ENCODE data around the gene BTNL3. TPM values are rescaled to one million over a fixed set of nuclear protein-coding genes. Genes with fewer than 3 reads are reported as not detected.
"Not testable (repeated sequence)": the region's sequence is repeated elsewhere in the genome, so short reads cannot be mapped to it uniquely, and the experiment has no call there.

Gene BTNL3
- not detected for total RNA-seq

DNA sequence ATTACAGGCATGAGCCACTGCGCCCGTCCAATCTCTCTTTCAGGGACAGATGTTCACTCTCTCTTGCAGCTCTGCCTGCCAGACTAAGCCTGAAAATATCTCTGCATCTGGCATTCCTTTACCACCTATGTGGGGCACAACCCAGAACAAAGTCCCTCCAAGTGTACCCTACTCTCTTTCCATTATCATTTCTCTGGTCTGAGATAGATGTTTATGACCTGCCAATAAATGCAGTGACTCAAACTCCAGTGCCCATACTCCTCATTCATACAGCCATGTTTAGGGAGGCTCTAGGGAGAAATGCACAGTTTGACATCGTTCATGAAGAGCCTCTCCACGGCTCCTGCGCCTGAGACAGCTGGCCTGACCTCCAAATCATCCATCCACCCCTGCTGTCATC, at the start of gene BTNL3:
TSS of gene BTNL3 (plus strand) at position 255 of the 400 bp plus-strand sequence. CDS start 183 bp downstream, outside the sequence.
- ATAC-seq, result no peak

DNA sequence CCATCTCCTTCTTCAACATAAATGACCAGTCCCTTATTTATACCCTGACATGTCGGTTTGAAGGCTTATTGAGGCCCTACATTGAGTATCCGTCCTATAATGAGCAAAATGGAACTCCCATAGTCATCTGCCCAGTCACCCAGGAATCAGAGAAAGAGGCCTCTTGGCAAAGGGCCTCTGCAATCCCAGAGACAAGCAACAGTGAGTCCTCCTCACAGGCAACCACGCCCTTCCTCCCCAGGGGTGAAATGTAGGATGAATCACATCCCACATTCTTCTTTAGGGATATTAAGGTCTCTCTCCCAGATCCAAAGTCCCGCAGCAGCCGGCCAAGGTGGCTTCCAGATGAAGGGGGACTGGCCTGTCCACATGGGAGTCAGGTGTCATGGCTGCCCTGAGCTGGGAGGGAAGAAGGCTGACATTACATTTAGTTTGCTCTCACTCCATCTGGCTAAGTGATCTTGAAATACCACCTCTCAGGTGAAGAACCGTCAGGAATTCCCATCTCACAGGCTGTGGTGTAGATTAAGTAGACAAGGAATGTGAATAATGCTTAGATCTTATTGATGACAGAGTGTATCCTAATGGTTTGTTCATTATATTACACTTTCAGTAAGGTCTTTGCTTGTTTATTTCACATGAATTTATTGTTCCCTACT, 38.2 kb upstream of the BTNL3 start:
- ATAC-seq, result no peak

GRCh38 chr5:180959661-180960060, 29.0 kb upstream of the BTNL3 start:
- no peak for ATAC-seq

- no peak for ATAC-seq
Measured at GRCh38 chr5:180960209-180960608, 28.4 kb upstream of the BTNL3 start.

- no peak for ATAC-seq
Measured at GRCh38 chr5:180969406-180969805, 19.2 kb upstream of the BTNL3 start.

- no peak for ATAC-seq
Measured at GRCh38 chr5:180970336-180970735, 18.3 kb upstream of the BTNL3 start.

DNA sequence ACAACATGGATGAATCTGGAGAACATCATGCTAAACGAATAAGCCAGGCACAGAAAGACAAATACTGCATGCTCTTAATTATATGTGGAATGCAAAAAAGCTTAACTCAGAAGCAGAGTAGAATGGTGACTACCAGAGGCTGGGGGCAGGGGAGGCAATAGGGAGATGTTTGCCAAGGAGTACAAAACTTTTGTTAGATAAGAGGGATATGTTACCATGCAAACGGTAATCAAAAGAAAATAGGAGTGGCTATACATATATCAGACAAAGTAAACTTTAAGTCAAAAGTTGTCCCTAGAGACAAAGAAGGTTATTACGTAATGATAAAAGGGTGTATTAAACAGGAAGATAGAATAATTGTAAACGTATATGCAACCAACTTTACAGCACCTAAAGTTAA, 17.8 kb upstream of the BTNL3 start:
- ATAC-seq, result no peak

- no peak for ATAC-seq
Measured at GRCh38 chr5:180974612-180975315, 13.9 kb upstream of the BTNL3 start.

DNA sequence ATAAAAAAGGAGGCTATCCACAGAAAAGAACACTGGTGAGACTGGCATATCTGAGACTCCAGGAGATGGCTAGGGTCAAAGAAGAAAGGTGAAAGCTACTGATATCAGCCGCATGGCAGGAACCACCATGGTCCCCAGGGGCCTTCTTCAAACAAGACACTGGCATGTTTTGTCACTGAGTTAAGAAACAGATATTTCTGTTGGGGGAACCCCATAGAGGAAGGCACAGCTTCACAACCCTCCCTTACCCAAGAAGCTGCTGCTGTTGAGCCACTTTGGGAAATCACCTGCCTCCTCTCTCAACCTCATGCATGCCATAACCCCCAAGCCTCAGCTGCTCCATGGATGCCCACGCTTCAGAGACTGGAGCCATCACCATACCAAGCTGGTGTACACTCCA, 13.3 kb upstream of the BTNL3 start:
- ATAC-seq, result no peak

DNA sequence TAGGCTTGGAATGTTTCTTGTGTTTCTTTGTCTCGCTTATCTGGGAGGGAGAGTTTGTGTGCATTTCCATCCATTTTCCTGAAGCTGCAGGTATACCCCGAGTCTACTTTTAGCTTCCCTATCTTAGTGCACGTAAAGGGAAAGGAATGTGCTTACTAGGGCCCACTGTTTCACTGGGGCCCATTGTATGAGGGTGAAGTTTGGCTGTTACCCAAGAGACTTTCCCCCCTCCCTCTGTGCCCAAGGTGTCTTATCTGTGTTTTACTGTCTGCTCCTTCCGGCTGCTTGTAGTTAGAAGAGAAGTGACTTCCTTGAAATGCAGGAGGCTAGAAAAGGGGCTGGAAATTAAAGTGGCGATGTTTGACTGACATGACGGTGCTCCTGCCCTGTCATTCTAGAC, 12.1 kb upstream of the BTNL3 start:
- no peak for ATAC-seq

- no peak for ATAC-seq
Measured at GRCh38 chr5:180977852-180978251, 10.8 kb upstream of the BTNL3 start.

DNA sequence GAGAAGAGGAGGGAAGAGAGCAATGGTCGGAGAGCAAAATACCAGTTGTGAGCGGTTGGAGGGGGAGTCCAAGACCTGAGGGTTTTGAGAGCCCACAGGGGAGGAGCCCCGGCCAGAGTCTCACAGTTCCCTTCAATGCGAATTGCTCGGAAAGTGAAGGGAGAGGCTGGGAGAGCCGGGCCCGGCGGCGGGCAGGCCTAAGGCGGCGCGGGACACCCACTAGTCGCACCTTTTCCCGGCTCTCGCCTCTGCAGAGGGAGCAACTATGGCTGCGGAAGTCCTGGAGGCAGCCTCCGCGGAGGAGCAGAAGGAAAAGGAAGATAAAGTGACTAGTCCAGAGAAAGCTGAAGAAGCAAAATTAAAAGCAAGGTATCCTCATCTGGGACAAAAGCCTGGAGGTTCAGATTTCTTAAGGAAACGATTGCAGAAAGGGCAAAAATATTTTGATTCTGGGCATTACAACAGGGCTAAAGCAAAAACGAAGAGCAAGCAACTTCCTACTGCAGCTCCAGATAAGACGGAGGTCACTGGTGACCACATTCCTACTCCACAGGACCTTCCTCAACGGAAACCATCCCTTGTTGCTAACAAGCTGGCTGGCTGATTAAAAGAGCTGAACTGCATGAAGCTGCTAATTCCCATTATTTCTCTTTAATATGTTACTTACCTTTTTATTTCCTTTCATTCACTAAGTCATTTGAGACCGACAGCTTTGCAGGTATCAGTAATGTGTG, 6.5 kb upstream of the BTNL3 start:
- no peak for ATAC-seq

DNA sequence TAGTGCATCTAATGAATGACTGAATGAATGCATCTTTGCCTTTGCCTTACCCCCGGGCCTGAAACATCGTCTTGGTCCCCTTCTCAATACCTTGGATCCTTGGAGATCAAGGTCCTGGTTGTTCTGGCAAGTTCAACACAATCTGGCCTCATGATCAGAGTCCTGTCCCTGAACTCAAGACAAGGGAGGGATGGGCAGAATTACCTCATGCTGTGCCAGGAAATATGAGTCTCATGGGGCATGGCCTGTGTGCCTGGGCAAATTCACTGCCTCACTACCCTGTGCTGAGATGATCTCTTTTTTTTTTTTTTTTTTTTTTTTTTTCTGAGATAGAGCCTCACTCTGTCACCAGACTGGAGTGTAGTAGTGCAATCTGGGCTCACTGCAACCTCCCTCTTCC, 630 bp upstream of the BTNL3 start:
- ATAC-seq, result no peak

- no peak for ATAC-seq
Measured at GRCh38 chr5:180990086-180990881, 1.6 kb downstream of the BTNL3 start.

GRCh38 chr5:180990882-180991242, 2.2 kb downstream of the BTNL3 start:
- ATAC-seq, result no peak

DNA sequence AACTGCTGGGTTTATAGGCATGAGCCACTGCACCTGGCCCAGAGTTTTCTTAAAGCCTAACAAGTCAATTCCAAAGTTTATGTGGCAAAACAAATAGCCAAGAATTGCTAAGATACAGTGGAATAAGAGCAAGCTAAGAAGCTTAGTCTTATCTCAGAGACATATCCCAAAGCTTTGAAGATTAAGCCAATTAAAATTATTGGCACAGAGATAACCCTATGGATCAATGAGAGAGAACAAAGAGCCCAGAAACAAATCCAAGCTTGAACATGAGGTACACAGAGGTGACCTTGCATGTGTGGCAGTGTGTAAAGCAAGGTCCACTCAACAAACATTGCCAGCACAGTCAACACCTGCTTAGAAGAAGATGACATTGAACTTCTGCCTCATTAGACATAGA, 13.3 kb downstream of the BTNL3 start:
- no peak for ATAC-seq

- no peak for ATAC-seq
Measured at GRCh38 chr5:181005791-181006190, 17.1 kb downstream of the BTNL3 start.

GRCh38 chr5:181008136-181008535, 19.5 kb downstream of the BTNL3 start:
- ATAC-seq, result no peak

DNA sequence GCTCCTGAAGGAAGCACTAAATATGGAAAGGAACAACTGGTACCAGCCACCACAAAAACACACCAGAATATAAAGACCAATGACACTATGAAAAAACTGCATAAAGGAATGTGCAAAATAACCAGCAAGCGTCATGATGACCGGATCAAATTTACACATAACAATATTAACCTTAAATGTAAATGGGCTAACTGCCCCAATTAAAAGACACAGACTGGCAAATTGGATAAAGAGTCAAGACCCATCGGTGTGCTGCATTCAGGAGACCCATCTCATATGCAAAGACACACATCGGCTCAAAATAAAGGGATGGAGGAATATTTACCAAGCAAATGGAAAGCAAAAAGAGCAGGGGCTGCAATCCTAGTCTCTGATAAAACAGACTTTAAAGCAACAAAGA, 21.4 kb downstream of the BTNL3 start:
- not testable (repeated sequence) for ATAC-seq

GRCh38 chr5:181014654-181015053, 26.0 kb downstream of the BTNL3 start:
- not testable (repeated sequence) for ATAC-seq

DNA sequence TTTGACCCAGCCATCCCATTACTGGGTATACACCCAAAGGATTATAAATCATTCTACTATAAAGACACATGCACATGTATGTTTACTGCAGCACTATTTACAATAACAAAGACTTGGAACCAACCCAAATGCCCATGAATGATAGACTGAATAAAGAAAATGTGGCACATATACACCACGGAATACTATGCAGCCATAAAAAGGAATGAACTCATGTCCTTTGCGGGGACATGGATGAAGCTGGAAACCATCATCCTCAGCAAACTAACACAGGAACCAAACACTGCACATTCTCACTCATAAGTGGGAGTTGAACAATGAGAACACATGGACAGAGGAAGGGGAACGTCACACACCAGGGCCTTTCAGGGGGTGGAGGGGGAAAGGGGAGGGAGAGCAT, 28.8 kb downstream of the BTNL3 start:
- ATAC-seq, result not testable (repeated sequence)

DNA sequence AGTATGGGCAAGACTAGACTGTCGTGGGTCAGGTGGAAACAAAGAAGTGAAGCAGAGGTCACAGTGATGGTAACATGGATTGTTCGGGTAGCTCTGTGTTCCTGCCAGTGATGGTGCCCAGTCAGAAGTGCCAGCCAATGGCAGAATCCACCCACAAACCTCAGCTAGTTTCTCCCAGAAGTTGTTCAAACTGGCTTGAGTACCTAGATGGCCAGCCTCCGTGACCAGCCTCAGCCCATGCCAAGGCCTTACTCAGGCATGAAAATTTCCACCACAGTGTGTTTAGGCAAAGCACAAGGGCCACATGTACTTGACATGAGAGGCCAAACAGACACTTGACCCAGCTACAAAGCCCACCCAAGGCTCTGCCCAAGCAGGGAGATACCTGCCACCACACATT, 32.0 kb downstream of the BTNL3 start:
- no peak for ATAC-seq

All from esophagus mucosa (tissue), 1 donor.